ENCODE data around the gene PDZRN3. TPM values are rescaled to one million over a fixed set of nuclear protein-coding genes. Genes with fewer than 3 reads are reported as not detected.
A peak's percentile ranks its signal among the peaks of the same experiment; 100 is the strongest.

PDZRN3 gene
- total RNA-seq, 1 donor from 2014 or later: 28.7 TPM

DNA sequence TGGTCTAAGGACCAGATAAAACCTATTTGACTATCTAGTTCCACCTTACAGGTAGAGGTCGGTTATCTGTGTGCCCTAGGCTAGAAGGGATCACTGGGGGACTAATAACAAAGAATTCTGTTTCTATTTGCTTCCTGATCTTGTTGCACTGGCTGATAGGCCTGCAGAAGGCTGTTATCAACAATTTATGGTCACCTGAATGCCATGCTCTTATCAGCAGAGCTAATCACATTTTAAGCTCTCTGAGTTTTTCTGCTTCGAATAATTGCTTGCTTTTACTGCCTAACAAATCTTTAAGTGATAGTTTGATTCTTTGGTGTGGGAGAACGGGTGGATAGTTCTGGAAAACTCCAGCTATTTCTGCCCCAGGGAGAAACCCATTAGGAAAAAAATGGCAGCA lies 263.1 kb downstream of the PDZRN3 start:
- TF ChIP-seq, protein P1, sequence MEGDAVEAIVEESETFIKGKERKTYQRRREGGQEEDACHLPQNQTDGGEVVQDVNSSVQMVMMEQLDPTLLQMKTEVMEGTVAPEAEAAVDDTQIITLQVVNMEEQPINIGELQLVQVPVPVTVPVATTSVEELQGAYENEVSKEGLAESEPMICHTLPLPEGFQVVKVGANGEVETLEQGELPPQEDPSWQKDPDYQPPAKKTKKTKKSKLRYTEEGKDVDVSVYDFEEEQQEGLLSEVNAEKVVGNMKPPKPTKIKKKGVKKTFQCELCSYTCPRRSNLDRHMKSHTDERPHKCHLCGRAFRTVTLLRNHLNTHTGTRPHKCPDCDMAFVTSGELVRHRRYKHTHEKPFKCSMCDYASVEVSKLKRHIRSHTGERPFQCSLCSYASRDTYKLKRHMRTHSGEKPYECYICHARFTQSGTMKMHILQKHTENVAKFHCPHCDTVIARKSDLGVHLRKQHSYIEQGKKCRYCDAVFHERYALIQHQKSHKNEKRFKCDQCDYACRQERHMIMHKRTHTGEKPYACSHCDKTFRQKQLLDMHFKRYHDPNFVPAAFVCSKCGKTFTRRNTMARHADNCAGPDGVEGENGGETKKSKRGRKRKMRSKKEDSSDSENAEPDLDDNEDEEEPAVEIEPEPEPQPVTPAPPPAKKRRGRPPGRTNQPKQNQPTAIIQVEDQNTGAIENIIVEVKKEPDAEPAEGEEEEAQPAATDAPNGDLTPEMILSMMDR (IDR thresholded peaks at IDR 0.05; ENCODE audit: unreplicated experiment): no peak
- peak overlapping the region; percentile 17 for H3K27ac Mint-ChIP-seq
- H3K36me3 Mint-ChIP-seq (ENCODE audit: insufficient read depth): peaks cover 2% of the 10 kb centered on the region
- peaks cover 13% of the 10 kb centered on the region for H3K9me3 Mint-ChIP-seq (ENCODE audit: low read depth)
- H3K4me1 Mint-ChIP-seq (ENCODE audit: low read depth): peaks cover 13% of the 10 kb centered on the region
- H3K27me3 Mint-ChIP-seq: no peaks in the 10 kb centered on the region
- no peak for DNase-seq (ENCODE audit: low spot score, unreplicated experiment)
- no peak overlapping the region for H3K4me3 Mint-ChIP-seq (ENCODE audit: low read depth)

DNA sequence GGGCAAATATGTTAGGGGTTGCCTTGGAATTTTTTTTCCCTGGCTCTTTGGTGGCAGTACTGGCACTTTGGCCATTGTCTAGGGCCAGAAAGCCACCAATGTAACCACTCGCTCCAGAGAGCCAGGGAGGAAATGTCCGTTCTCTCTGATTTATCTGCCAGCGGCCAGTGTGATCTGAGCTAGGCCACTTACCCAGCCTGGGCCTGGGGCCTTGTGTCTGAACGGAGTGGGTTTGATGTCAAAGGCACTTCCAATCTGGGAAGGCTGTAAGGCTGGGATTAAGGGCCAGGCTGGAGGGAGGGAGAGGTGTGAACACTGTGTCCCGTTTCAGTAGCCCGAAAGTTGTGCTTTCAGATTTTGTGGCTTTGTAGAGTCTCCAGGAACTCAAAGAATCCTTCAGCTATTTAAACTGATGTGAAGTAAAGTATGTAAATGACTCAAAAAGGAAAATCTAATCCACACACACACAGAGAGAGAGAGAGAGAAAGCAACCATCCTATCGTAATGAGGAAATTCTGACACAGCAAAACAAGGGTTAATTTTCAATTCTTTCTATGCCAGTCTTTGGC lies 271.0 kb downstream of the PDZRN3 start:
- Mint-ChIP-seq H3K4me3 (ENCODE audit: low read depth) (no peak overlapping the region), H3K27me3 (peaks cover 3% of the 10 kb centered on the region), H3K4me1 (ENCODE audit: low read depth) (peaks cover 20% of the 10 kb centered on the region), H3K9me3 (ENCODE audit: low read depth) (peaks cover 2% of the 10 kb centered on the region), H3K36me3 (ENCODE audit: insufficient read depth) (no peaks in the 10 kb centered on the region), H3K27ac (no peak overlapping the region)
- DNase-seq (ENCODE audit: low spot score, unreplicated experiment): no peak
- TF ChIP-seq, protein P1 (IDR thresholded peaks at IDR 0.05; ENCODE audit: unreplicated experiment): no peak

DNA sequence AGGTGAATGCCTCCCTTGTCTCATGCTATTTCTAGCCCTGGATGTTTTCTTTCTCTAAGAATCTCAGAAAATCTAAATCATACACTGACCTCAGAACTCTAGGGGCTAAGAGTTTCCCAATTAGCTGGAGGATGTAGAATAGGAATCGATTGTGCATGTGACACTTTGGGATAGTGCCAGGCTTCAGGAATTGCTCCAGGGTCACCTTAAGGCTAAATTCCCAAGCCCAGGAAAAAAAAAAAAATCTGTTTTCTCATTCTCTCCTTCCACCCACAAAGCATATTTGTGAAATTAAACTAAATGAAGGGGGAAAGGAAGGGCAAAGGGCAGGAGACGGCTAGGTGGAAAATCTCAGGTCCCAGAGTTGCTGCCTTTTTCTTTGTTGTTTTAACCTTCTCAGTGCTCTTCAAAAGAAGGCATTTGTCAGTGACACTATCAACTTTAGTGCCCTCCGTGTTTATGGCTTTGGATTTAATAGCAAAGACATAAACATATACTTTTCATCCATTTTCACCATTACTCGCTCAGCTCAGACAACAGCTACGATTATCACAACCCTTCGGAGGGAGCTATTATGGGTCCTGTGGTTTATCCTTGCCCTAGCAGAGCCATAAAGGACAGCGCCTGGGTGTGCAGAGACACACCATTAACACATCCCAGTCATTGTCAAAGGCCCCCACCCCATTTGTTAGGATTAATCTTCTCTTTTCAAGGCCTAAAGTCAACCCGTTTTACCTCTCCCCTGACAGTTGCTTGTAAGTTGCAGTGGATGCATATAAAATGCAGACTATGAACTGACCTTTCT lies 271.7 kb downstream of the PDZRN3 start:
- H3K4me1 Mint-ChIP-seq (ENCODE audit: low read depth): peaks cover 20% of the 10 kb centered on the region
- H3K27ac Mint-ChIP-seq: peak overlapping the region; percentile 38
- peaks cover 1% of the 10 kb centered on the region for H3K9me3 Mint-ChIP-seq (ENCODE audit: low read depth)
- TF ChIP-seq, protein P1 (IDR thresholded peaks at IDR 0.05; ENCODE audit: unreplicated experiment): no peak
- no peaks in the 10 kb centered on the region for H3K36me3 Mint-ChIP-seq (ENCODE audit: insufficient read depth)
- H3K4me3 Mint-ChIP-seq (ENCODE audit: low read depth): no peak overlapping the region
- no peak for DNase-seq (ENCODE audit: low spot score, unreplicated experiment)
- H3K27me3 Mint-ChIP-seq: peaks cover 5% of the 10 kb centered on the region

DNA sequence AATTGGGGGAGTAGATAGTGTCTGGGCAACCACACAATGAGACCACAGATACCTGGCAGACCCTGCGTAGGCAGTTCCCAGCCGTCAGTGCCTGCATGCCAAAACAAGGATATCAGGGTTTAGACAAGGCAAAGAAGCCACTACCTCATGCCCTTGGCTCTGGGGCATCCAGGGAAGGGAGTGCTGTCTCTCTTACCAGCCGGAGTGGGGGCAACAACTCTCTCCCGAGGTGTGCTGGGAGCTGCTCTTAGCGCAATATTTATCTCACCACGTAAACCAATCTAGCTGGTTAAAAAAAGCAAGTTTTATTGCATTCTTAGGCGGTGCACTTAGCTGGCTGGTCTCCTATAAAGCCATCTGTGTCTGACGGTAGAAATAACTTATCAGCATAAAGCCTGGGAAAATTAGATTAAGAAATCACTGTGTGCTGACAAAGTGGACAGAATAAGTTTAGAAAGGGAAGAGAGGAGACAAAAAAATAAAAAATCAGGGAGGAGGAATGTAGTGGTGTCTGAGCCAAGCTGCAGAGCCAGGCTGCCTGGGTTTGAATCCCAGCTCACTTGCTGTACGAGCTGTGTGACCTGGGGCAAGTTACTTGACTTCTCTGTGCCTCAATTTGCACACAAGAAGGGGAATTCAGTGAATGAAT lies 273.2 kb downstream of the PDZRN3 start:
- Mint-ChIP-seq H3K27me3 (peaks cover 8% of the 10 kb centered on the region), H3K4me1 (ENCODE audit: low read depth) (peaks cover 19% of the 10 kb centered on the region), H3K27ac (no peak overlapping the region), H3K36me3 (ENCODE audit: insufficient read depth) (no peaks in the 10 kb centered on the region), H3K9me3 (ENCODE audit: low read depth) (no peaks in the 10 kb centered on the region), H3K4me3 (ENCODE audit: low read depth) (no peak overlapping the region)
- no peak for DNase-seq (ENCODE audit: low spot score, unreplicated experiment)
- TF ChIP-seq, protein P1 (IDR thresholded peaks at IDR 0.05; ENCODE audit: unreplicated experiment): no peak

DNA sequence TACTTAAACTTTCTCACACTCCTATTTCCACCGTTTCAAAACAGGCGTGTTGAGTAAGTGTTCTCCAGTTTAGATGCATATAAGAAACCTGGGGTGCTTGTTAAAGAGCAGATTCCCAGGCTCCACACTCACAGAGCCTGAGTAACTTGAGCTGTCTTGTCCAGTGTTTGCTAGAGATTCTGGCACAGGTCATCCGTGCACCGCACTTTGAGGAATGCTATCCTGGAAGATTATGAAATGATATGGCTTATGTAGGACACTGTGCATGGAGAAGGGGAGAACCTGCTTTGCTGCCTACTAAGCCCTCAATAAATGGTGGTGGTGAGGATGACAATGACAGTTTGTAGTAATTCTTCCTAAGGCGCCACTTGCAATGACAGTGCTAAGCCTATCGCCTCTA lies 273.7 kb downstream of the PDZRN3 start:
- H3K27me3 Mint-ChIP-seq: peaks cover 8% of the 10 kb centered on the region
- TF ChIP-seq, protein P1 (IDR thresholded peaks at IDR 0.05; ENCODE audit: unreplicated experiment): no peak
- no peak for DNase-seq (ENCODE audit: low spot score, unreplicated experiment)
- H3K27ac Mint-ChIP-seq: no peak overlapping the region
- H3K4me3 Mint-ChIP-seq (ENCODE audit: low read depth): no peak overlapping the region
- no peaks in the 10 kb centered on the region for H3K9me3 Mint-ChIP-seq (ENCODE audit: low read depth)
- H3K4me1 Mint-ChIP-seq (ENCODE audit: low read depth): peaks cover 22% of the 10 kb centered on the region
- H3K36me3 Mint-ChIP-seq (ENCODE audit: insufficient read depth): no peaks in the 10 kb centered on the region

Measured in progenitor cell of endocrine pancreas (in vitro differentiated cells).